Cortex of kidney (tissue), 1 donor: ENCODE results near the gene CDK5R2.

Source experiments
- DNase-seq: peaks from one replicate; lab custom pipeline; 2025; lab: John Stamatoyannopoulos, UW

The CDK5R2 gene

DNA sequence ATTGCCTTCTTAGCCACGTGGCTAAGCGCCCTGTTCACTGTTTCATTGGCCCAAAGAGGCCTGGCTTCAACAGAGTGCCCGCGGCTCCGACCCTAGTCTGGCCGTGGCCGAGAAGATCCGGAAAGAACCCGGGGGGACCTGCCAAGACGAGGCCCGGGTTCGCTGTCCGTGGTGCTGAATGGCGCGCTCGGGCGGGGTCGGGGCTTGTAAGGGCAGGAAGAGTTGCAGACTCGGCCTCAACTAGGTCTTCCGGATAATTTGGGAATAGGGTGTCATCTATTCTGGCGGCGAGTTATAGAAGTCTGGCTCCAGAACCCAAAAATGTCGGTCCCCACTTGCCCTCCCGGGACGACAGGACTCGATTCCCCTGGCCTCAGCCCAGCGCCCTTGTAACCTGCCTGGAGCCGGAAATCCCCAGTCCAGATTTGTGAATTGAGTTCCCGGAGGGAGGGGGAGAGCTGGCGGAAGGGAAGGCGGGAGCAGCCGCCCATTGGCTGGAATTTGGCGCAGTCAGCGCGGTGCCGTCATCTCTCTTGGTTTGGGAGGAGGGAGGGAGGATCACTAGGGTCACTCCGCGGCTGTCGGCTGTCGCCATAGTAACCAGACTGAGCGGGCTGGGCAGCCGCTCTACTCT is 3.5 kb downstream of the CDK5R2 start:
- DNase-seq, result no peak

DNA sequence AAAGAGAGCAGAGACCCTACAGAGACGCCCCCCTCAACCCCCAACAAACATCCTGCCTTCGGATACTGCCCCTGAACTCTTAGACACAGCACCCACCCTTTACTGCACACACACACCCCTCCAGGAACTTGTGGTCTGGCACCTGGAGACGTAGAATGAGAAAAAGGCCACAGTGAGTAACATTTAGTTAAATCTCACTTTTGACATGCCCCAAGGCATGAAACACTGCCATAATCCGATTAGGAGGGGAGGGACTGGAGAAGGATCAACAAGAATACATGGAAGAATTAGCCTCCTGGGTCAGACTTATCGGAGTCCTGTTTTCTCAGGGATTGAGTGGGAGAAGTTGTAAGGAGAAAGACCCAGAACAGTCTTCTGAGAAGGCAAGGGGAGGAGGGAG is 4.1 kb downstream of the CDK5R2 start:
- no peak for DNase-seq

DNA sequence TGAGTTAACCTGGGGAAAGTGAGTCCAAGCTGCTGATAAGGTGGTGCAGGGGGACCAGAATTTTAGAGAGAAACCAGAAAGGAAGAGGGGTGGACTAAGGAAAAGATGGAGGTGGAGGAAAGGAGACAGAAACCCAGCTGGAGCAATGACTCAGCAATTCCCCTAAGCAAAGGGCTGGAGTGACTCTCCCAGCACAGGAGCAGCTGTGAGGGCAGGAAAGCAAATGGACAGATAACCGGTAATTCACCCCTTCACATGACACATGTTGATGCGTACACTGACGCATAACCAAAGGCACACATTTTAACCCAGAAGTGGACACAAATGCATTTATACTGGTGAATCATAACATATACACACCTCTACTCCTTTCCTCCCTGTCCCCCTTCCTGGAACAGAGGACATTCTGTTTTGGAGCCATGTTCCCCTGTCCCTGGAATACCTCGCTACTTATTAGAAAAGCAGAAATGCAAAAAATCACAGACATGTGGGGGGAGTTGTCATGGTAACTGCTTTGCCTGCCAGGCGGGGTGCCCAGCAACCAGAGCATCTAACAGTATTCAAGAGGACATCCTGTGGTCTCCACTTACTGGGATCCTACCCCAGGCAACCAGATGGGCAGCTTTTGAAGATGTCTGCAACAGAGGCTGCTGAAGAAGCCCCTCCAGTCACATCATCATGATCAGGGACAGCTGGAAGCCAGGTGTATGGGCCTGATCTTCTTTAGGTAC is 4.7 kb downstream of the CDK5R2 start:
- no peak for DNase-seq

DNA sequence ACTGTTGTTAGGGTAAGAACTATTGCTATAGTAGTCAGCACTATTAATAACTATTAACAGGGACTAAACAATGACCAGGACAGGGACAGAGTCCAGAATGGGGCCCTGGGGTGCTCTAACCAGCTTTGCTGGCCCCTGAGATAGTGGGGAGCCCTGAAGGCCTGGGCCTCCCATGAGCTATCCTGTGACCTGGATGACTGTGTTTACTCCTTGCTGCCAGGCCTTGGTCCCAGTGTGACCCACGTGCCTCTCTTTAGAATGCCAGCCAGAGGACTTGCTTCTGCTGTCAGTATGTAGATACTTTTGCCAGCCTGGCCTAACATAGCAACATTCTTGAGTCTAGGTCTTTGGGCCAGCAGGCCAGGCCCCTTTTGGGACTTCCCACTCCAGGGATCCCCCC is 11.4 kb downstream of the CDK5R2 start:
- no peak for DNase-seq

DNA sequence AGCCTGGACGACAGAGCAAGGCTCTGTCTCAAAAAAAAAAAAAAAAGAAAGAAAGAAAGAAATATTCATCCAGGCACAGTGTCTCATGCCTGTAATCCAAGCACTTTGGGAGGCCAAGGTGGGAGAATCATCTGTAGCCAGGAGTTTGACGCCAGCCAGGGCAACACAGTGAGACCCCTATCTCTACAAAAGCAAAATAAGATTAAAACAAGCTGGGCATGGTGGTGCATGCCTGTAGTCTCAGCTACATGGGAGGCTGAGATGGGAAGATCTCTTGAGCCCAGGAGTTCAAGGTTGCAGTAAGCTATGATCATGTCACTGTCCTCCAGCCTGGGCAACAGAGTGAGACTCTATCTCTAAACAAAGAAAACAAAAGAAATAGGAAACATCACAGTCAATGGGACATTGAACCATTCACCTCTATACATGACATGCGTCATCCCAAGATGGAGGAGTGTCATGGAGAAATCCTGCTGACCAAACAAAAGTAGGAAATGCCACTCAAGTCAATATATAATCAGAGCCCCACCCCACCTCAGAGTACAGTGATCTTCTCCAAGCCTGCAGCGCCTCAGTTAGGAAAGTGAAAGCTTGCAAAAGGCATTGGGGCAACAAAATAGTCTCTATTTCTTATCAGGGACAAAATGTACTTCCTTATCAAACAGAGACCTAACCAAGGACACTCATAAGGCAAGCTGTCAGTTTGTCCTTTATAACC is 15.8 kb downstream of the CDK5R2 start:
- no peak for DNase-seq

DNA sequence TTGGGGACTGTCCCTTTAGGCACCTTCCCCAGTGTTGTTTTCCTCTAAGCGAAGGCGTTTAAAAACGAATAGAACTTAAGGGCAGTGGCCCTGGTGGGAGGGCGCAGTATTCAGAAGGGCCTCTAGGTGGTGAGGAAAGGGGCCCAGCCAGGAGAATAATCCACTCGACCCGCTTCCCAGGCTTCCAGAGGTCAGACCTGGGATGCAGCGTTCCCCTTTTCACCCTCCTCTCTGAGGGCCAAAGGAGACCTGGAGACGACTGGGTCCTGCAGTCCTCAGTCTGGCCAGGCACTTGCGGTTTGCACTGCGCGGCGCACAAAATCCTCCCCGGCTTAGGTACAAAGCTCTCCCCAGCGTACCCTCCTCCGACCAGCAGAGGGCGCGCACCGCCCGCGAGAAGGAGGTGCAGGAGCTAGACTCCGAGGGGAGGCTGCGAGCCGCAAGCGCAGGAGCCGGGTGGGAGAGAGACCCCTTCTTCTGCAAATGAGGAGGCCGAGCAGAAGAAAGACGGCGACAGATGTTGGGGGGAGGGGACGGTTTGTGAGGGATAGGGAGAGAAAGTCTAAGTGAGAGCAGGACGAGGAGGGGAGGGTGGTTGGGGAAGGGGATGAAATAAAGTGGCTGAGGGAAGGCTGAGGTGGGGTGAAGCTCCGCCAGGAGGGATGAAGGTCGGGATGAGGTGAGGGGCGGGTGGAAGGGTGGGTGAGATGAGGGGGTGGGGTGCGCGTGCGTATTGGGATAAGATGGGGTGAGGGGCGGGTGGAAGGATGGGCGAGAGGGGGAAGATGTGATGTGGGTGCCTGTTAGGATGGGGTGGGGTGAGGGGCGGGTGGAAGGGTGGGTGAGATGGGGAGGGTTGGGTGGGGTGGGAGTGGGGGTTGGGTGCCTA is 20.6 kb downstream of the CDK5R2 start:
- no peak for DNase-seq

DNA sequence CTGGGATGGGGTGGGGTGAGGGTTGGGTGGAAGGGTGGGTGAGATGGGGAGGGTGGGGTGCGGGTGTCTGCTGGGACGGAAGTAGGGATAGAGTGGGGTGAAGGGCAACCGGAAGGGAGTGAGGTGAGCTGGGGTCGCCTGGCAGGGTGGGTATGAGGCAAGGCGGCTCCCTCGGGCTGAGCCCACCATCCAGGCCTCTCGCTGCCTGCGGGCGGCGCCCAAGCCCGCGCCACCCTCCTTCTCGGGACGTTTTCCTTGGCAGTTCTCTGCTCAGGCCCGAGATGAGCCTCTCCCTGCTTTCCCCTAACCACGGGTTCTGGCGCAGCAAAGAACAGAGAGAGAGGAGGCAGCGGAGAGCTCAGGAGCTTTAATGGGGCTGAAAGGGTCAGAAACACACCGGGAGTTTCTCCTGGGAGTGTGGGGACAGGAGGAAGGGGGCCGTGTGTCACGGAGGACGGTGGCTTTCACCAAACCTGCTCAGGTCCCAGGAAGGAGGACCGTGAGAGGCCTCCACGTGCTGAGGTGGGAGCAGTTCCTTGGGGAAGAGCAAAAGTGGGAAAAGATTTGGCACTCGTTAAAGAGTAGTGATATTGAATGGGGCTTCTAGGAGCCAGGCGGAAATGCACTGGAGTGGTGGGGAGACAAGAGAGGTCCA is 21.4 kb downstream of the CDK5R2 start:
- DNase-seq, result no peak

DNA sequence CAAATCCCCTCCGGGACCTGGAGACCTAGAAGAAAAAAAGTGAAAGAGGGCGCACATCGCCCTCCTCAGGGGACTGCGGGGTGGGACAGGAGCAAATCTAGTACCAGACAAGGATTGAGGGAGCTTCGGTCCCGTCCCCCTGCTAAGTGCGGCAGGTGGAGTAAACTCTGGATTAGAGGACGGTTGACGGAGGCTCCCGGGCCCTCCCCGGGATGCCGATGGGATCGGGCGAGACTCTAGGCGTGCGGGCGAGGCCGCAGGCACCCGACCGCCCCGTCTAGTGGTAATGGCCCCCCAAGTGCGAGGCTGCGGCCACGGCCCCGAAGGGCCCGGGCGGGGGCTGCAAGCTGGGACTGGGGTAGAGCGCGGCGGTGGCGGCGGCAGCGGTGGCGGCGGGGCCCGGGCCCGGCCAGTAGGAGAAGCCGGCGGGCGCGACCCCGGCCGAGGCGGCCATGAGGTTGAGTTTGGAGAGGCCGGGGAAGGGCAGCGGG is 22.0 kb downstream of the CDK5R2 start:
- no peak for DNase-seq

DNA sequence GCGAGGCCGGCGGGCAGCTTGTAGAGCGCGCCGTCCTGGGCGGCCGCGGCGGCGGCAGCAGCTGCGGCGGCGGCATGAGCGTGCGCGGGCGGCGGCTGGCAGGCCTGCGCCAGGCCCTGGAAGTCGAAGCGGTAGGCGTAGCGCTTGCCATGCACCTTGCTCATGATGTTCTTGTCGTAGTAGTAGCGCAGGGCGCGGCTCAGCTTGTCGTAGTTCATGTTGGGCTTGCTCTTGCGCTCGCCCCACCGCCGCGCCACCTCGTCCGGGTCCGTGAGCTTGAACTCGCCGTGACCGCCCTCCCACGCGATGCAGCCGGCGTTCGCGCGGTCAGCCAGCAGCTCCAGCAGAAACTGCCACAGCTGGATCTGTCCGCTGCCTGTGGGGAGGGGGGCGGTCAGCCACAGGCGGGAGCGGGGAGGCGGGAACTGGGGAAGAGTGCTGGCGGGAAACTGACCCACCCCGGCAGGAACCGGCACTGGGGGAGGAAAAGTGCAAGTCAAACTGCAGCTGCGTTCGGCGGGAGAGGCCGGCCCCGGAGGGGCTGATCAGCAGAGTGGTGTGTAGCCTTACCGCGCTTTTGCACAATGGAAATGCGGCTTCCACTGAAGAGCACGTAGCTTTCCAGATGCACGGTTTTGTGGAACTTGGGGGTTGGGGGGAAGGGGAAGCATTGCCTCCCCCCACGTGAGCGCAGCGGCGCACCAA is 22.6 kb downstream of the CDK5R2 start:
- DNase-seq, result no peak

DNA sequence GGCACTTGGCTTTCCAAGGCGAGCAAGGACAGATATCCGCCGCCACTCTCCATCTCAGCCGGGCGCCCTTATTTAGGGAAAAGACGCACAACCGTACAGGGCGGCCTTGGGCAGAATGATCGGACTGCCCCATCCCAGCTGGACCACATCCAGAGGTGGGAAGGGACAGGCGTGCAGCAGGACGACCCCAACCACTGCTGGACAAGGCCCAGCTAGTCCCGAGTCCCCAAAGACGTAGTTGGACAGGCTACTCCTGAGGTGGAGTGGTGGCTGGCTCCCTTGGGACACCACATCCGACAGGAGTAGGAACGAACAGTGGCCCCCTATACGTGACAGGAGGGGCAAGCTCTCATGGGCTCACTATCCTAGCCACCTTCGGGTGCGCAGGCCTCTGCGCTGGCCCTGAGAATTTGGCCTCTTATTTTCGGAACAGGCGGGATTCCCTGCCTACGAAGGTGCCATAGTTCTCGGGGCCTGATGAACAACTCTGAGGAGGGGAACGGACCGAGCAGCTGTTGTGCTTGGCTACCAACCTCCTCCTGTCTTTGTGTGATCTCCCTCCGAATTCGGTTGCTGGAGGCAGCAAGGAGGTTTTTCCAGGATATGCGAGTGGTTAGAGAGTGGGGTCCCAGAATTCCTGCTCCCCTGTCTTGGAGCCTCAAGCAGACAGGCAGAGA is 23.3 kb downstream of the CDK5R2 start:
- DNase-seq, result no peak

DNA sequence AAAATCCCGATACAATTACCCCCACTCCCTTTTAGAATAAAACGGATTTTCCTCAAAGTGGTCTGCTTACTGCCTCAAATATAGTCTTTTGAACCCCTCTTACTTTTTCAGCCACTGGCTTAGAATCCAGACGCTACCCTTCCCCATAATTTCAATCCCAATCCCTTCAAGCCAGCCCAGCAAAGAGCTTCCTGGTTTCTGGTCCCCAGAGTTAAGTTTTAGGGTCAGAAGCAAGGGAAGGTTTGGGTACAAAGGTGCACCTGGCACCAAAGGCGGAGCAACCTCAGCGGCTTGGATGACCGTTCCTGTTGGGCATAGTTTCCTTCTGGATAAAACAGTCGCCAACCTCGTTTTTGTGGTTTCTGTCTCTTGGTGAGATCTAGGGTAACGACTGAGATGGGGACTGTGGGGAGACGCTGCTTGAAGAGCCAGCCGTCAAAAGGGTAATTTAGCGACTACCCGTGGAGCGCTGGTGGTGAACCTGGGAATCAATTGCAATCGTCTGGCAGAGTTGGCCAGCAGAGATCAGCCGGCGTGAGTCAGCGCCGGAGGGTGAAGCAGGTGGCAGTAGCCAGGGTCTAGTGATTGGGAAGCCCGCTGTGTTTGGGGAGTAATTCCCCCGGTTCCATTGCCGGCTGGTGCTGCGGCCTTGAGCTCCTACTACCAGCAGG is 23.9 kb downstream of the CDK5R2 start:
- no peak for DNase-seq

DNA sequence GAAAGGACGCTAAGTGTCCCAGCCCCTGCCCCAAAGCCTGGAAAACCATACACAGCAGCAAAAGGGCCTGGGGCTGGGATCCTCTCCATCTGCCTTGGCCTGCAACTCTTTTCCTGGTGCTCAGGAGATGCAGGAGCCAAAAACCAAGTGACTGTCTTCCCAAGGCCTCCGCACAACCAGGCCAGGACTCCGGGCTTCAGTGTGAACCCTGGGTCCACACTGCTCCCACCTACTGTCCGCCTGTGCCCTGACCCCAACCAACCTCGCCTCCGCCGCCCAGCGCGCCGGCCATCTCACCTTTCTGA is 24.4 kb downstream of the CDK5R2 start:
- no peak for DNase-seq

DNA sequence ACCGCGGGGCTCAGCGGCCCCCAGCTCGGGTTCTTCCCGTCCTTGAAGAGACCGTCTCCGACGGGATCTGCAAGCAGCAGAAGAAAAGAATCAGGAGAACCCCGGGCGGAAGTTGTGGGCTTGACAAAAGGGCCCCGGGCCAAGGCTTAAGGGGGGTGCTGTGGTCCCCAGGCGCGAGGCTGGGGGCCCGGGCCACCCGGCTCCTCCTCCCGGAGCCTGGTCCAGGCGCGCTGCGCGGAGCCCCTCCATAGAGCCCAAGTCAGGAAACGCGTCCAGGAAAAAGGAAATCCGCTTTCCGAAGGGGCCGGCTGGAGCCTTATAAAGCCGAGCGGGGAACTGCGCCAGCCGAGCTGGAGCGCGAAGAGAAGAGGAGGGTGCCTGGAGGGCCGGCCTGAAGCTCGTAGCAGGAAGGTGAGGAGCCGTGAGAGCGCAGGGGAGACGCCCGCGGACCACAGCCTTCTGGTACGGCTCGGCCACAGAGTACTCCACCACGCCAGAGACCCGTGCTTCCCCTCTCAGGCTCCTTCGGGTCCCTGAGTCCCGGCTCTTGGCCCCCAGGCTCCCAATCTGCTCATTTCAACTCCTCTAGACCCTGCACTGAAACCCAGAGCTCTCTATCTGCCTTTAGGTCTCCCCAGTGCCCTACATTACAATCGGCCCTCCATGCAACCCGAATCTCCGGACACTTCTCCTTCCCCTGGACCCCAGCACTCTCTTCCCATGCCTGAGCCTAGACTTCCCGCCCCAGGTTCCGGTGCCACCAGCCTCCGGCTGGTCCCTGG is 25.0 kb downstream of the CDK5R2 start:
- no peak for DNase-seq

DNA sequence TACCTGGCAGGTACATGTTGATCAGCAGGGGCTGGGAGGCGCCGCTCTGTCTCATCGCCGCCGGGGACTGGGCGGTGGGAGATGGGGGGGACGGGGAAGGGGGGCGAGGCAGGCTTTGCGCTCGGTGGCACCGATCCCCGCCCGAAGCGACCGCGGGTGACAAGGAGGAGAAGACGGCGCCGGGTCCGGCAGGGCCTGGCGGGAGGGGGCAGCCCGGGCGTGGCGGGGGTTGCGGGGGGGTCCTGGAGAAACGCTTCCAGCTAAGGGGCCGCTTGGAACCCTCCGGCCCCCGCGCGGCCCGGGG is 25.5 kb downstream of the CDK5R2 start, which contains the start of gene FEV:
FEV (minus strand) TSS at position 164 of the 304 bp plus-strand sequence; CDS start at position 55, 109 bp downstream.
- no peak for DNase-seq

DNA sequence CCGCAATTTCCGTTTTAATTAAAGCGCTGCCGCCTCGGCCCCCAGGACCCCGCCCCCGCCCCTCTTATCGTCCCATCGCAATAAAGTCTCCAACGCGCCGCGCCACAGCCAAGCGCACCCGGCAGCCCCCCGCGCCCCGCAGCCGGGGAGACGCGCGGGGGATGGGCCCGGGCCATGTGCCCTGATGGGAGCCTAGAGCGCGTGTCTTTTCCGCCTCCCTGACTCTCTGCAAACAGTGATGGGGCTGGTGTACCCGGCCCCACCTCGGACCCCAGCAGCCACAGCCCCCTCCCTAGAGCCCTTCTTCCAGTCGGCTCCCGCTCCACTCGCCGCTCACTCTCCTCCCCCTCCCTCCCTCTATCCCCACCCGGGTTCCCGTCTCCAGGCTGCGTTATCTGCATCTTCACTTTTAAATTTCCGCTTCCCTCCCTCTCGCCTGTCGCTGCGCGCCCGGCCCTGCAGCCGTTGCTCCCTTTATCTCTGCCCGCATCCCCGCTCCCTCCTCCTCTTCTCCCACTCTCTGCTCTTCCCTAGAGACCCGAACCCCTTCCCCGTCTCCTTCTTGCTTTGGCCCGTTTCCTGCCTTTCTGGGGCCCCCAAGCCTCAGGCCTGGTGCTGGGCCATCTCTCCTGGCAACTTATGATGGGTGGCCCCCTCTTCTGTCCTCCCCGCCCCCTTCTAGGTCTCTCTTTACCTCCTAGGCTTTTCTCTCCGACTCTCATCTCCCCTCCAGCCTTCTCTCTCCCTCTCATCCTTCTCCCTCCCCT is 26.0 kb downstream of the CDK5R2 start:
- no peak for DNase-seq

DNA sequence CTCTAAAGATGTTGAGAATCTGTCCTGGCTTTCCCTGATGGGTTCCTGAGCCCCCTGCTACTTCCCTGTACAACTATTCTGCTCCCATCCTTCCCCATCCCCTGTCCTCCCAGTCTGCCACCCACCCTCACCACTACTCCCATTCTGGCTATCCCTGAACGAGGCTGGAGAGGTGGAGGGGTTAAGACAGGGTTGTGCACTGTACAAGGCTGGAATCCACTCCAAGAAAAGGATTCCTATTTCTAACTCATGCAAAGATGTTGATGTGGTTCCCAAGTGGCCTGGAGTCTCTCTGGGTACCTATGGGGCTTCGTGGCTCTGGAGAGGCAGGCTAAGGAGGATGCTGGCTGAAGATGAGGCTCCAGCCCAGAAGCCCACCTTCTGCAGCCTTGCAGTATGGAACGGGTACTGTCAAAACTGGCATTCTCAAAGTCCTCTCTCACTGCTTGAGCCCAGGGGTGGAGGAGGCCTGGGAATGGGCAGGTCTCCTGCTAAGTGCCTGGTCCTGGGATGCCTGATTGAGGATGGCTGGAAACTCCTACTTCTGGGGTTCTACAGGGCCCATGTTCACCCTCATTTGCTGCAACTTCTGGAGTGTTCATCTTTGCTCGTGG is 26.8 kb downstream of the CDK5R2 start:
- DNase-seq, result no peak

DNA sequence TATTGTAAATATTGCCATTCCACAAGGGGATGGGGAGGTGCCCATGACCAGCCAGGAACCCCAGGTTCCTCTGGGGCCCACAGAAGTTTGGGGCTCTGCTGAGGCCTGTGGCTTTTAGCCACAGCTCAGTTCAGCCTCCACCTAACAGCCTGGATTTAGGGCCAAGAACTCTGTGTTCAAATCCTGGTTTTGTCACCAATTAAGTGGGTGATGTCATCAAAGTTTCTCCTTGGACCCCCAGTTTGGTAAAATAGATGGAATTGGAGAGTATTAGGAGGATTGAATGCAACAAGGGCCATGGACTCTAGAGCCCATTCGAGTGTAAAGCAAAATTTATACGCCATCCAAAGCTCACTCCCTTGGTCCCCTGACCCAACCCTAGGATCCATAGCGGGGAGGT is 28.7 kb downstream of the CDK5R2 start:
- DNase-seq, result no peak

DNA sequence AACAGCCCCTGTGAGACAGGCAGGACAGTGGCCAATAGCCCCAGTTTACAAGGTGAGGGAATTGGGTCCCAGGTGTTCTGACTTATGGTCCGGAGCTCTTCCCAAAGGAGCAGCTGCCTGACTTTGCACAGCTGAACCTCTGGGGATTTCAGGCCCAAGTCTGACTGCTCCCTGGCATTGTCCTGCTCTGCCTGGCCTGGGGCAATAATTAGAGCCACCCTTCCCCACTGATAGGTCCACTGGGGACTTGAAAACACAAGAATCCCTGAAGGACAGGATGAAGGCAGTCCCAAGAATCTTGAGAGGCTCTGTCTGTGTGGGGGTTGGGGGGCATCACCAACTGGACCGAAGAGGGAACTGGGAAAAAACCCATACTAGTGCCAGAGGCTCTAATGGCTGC is 29.2 kb downstream of the CDK5R2 start:
- no peak for DNase-seq
